Epithelial cell of esophagus (primary cell): ENCODE results near the gene EPHB2.

Source experiments
- DNase-seq: peaks from one replicate; pipeline ENCODE4 v3.0.0; 2010; ENCODE audit warnings: low read depth
- H3K4me3 ChIP-seq: 2 replicates; pipeline ENCODE4 v1.5.1; 2011; ENCODE audit warnings: mild to moderate bottlenecking, low read length, control low read depth
- CTCF ChIP-seq: IDR thresholded peaks from 2 replicates; pipeline ENCODE4 v1.5.1; 2011; ENCODE audit warnings: low read depth, mild to moderate bottlenecking, low read length, control low read depth, inconsistent platforms; ENCODE audit not compliant: insufficient read depth; ENCODE audit errors: missing control alignments

EPHB2 gene

GRCh38 chr1:22721122-22721873 lies 10.7 kb downstream of the EPHB2 start:
- no peak for TF ChIP-seq CTCF
- H3K4me3 ChIP-seq, result no peak overlapping the region
- no peak for DNase-seq

GRCh38 chr1:22722901-22723550 lies 12.4 kb downstream of the EPHB2 start:
- H3K4me3 ChIP-seq, result no peak overlapping the region
- no peak for DNase-seq
- no peak for TF ChIP-seq CTCF

- no peak overlapping the region for H3K4me3 ChIP-seq
- DNase-seq, result no peak
- TF ChIP-seq CTCF, result no peak
Measured at GRCh38 chr1:22727873-22728272, 17.2 kb downstream of the EPHB2 start.

GRCh38 chr1:22728751-22729399 lies 18.2 kb downstream of the EPHB2 start:
- H3K4me3 ChIP-seq, result no peak overlapping the region
- no peak for DNase-seq
- TF ChIP-seq CTCF, result no peak

GRCh38 chr1:22729400-22729773 lies 18.7 kb downstream of the EPHB2 start:
- H3K4me3 ChIP-seq, result no peak overlapping the region
- TF ChIP-seq CTCF, result no peak
- no peak for DNase-seq

GRCh38 chr1:22729912-22730311 lies 19.3 kb downstream of the EPHB2 start:
- no peak for DNase-seq
- TF ChIP-seq CTCF, result no peak
- no peak overlapping the region for H3K4me3 ChIP-seq
